ENCODE measurements around the gene KTI12.
"Not testable (repeated sequence)": the region's sequence is repeated elsewhere in the genome, so short reads cannot be mapped to it uniquely, and the experiment has no call there.

KTI12 gene, protein sequence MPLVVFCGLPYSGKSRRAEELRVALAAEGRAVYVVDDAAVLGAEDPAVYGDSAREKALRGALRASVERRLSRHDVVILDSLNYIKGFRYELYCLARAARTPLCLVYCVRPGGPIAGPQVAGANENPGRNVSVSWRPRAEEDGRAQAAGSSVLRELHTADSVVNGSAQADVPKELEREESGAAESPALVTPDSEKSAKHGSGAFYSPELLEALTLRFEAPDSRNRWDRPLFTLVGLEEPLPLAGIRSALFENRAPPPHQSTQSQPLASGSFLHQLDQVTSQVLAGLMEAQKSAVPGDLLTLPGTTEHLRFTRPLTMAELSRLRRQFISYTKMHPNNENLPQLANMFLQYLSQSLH

DNA sequence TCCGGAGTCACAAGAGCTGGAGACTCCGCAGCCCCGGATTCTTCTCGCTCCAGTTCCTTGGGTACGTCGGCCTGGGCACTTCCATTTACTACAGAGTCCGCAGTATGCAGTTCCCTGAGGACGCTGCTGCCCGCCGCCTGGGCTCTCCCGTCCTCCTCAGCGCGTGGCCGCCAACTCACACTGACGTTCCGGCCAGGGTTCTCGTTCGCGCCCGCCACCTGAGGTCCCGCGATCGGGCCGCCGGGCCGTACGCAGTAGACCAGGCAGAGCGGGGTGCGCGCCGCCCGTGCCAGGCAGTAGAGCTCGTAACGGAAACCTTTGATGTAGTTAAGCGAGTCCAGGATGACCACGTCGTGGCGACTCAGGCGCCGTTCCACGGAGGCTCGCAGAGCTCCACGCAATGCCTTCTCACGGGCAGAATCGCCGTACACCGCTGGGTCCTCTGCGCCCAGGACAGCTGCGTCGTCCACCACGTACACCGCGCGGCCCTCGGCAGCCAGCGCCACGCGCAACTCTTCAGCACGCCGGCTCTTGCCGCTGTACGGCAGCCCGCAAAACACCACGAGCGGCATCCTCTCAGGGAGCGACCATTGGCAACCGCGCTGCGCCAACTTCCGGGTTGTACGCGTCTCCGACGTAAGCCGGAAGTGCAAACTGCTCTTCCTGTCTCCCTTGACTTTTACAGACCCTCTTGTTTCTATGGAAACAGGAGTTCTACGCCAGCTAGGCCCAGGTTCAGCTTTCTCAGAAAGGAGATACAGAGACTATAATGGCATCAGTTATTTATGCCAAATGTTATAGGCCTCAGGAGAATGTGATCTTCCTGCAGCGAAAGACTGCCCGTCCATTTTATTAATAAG lies at the start of gene KTI12:
Gene KTI12, minus strand, starts transcription at position 621 of the 860 bp plus-strand sequence. Its CDS starts 49 bp downstream, at position 572.
- peak; percentile 87 for DNase-seq

DNA sequence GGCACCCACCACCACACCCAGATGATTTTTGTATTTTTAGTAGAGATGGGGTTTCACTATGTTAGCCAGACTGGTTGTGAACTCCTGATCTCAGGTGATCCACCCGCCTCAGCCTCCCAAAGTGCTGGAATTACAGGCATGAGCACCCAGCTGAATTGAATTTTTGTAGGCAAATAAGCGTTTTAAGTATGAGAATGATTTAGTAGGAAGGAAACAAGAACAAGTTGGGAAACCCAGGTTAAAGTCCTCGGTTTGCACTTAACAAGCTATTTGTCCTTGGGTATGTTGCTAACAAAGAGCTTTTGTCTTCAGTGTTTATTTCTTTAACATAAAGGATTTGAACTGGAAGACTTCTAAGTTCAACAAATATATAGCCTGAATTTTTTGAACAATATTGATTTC lies 46.4 kb upstream of the KTI12 start:
- no peak for DNase-seq

DNA sequence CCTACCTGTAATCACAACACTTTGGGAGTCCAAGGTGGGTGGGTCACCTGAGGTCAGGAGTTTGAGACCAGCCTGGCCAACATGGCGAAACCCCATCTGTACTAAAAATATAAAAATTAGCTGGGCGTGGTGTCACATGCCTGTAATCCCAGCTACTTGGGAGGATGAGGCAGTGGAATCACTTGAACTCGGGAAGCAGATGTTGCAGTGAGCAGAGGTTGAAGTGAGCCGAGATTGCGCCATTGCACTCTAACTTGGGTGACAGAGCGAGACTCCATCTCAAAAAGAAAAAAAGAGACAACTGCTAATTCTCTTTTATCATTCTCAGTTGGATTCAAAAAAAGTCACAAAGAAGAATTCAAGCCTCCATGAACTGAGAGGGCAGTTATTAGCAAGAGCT lies 43.7 kb upstream of the KTI12 start:
- not testable (repeated sequence) for DNase-seq

DNA sequence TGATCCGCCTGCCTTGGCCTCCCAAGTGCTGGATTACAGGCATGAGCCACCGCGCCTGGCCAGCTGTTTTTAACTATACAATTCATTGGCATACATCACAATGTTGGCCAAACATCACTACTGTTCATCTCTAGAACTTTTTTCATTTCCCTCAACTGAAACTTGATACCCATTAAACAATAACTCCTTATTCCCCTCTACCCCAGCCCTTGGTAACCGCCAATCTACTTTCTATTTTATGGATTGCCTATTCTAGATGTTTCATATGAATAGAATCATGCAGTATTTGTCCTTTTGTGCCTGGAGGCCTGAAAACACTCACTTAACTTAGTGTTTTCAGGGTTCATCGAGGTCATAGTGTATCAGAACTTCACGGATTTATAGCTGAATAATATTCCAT lies 38.7 kb upstream of the KTI12 start:
- no peak for DNase-seq

DNA sequence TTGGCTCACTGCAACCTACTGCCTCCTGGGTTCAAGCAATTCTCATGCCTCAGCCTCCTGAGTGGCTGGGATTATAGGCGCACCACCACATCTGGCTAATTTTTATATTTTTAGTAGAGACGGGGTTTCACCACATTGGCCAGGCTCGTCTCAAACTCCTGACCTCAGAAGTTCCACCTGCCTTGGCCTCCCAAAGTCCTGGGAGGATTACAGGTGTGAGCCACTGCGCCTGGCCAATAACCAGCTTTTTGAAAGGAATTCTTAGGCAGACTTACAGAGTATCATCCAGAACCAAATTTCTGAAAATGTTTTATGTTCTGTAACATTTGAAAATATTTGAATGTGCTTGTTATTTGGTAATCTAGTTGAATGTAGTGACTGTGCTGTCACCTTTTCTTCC lies 37.1 kb upstream of the KTI12 start:
- no peak for DNase-seq

DNA sequence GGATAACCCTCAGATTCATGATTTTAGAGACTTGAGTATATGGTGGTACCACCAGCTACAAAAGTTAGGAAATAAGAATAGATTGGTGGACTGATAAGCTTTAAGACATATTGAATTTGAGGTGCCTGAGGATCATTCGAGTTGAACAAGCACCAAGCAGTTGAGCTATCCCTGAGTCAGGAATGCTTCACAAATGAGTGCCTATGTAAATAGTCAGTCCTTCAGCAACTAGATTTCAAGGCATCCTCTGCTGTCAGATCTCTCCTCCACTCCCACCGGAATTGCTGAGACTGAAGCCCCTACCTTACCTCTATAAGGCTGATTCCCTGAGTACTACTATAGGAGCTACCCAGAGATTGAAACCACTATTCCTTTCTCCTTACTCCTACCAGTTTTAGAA lies 29.6 kb upstream of the KTI12 start:
- DNase-seq = no peak

DNA sequence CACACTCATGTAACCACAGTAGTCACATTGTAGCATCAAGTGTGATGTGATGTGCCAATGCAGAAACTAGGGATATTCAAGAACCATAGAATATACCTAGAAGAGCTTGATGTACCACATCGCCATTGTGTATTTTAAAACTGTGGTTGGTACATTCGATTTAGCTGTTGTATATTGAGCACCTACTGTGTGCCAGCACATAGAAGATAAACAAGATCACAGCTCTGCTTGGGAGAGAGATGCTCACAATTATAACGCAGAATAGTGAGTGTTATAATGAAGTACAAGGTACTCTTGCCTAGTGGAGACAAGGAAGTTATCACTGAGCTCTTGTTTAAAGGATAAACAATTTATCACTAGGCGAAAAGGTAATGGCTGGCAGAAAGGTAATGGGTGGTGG lies 27.2 kb upstream of the KTI12 start:
- DNase-seq = no peak

DNA sequence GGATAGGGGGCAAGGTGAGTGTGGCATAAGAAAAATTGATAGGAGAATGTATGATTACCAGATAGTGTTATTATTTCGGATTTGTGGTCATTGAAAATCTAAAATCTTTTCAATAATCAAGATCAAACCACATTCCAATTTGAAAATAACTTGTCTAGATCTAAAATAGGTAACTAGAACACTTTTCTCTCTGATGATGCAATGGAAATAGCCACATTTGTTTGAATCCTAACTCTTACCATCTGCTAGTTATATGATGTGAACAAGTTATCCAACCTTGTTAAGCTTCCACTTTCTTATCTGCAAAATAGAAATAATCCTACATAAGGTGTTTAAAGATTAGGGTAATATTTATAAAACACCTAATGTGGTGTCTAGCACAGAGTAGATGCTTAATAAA lies 26.3 kb upstream of the KTI12 start:
- no peak for DNase-seq

DNA sequence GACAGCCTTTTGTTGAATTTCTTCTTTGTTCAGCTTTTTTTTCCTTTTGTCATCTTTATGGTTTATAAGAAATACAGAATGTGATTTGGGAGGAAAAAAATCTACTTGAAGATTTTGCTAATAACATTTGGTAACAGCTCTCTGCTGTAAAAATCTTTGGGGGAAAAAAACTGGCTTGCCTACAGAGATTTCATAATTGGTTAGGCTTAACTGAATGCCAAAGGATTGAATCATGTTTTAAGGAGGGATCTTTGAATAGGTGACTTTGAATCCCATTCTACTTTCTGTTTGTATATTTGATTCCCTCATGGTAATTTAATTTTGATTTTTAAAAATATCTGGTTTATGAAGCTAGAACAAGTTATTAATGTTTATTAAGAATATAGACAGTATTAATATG lies 25.7 kb upstream of the KTI12 start:
- no peak for DNase-seq

DNA sequence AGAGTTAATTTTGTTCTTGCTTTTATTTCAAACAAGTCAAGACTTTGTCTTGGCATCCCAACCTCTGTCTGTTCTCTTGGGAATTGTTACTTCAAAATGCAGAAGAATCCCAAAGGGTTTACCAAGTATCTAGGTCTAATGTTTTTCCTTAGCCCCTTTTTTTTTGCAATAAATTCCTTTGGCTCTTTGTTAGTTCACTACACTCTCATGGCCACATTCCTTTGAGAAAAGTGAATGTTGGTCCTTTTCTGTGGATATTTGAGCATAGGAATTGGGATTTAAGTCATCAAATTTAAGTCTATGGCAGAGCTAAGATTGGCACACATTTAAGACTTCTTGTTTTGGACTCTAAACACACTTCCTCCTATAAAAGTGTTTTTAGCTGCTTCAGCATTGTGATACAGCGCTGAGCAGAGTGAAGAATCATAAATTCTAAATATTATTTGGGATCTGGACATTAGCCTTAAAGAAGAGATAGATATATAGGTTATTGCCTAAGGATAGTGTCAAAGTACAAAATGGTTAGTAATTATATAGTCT lies 24.3 kb upstream of the KTI12 start:
- DNase-seq = no peak

DNA sequence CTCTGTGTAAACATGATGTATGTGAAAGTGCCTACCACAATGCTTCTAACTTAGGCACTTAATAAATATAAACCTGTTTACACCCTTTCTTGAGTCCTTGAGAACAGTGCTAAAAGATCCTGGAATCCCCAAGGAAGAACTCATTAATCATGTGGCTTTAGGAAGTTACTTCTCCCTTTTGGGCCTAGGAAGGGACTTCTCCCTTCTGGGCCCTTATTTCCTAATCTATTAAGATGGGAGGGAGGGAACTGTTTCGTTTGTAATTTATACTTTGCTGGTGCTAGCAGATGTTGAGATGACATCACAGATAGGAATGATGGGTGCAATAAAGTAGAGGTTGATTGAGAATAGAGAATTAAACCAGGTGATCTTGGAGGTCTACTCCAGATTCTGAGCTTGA lies 23.6 kb upstream of the KTI12 start:
- no peak for DNase-seq

DNA sequence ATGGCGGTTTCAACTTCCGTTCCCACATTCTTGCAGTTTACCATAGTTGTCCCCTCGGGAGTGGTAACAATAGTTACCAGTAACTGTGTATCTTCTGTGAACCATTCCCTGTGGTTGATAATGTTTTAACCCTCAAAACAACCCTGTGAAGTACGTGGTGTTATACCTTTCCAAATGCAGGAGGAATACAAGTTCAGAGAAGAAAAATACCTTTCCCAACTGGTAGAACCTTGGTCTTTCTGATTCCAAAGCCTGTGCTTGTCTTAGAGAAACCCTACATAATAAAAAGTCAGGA lies 23.3 kb upstream of the KTI12 start:
- no peak for DNase-seq

DNA sequence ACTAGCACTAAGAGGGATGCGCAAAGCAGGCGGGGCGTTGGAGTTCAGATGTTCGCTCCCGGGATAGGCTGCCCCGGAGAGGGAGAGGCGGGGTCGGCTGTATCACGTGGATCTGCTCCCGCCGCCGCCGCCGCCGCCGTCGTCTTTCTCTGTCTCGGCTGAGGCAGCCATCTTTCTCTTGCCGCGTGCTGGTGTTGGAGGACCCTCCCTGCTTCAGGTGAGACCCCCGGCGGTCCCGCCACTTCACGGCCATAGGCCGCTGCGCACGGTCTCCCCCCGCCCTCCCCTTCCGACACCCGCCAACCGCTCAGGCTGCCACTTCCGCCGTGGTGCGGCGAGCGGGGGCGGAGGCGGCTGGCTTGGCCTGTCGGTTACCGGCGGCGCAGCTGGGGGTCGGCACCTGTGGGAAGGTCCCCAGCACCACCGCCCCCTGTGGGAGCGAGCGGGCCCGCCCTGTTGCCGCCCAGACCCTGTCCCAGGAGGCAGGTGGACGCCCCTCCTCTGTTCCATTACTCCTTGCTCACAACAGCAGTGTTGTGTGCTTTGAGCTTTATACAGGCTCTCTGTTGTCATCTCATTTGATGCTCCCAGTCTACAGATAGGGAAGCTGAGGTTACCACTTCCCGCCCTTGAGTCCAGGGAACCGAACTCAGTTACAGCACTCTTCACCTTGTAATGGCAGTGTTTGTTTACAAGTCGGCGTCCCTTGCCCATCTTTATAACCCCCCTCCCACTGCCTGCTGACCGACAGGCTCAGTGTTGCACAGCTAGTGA lies 22.7 kb upstream of the KTI12 start, which contains the start of gene BTF3L4:
Gene BTF3L4, plus strand, starts transcription at position 133 of the 774 bp plus-strand sequence. CDS start 3,553 bp downstream, outside the sequence.
- DNase-seq = peak; percentile 95

DNA sequence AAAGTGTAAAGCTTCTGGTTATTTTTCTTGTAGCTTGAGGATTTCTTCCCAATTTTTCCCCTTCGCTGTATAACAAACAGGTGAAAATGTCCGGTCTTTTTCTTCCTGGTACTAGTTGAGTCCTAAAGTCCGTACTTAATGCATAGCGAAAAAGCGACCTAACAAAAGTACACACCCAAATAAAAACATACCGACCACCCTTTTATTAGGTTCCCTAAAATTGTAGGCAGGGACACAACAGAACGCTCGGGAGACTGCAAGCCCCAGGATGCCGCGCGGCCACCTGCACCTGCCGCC lies 22.2 kb upstream of the KTI12 start:
- DNase-seq = no peak

DNA sequence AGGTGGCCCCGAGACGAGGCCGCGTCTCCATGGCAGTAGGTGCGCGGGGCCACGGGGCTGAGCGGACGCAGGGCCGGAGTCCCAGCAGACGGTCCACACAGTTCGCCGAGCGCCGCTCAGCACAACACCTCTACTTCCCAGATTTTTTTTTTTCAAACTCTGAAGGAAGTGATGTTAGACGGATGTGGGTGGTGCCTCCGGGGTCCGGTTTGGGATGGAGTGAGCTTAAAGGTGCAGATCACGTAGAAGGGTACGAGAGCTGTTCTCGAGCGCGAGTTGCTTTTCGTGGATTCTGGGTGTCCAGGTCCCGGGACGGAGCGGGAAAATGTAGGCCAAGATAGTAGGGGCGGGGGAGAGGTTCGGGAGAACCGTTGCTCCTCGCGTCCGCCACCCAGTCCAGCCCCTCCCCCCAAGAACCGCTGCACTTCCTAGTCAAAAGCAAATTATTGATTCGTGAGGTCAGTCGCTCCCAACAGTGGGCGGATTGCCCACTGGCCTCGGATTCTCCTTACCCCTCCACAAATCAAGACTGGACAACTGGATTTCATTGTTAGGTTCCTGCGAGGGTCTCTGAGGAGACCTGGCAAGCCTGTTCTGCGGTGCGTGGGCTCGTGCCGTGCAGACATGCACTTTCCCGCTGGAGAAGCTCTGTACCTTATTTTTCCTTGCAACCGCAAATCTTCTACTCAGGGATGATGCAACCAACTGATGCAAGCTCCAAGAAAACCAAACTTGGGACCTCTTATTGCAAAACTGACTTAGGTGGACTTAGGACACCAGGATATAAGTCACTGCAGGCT lies 21.7 kb upstream of the KTI12 start, which contains the start of gene TXNDC12:
Gene TXNDC12, minus strand, starts transcription at position 126 of the 800 bp plus-strand sequence. Its CDS starts 95 bp downstream, at position 31.
- DNase-seq = peak; percentile 58

DNA sequence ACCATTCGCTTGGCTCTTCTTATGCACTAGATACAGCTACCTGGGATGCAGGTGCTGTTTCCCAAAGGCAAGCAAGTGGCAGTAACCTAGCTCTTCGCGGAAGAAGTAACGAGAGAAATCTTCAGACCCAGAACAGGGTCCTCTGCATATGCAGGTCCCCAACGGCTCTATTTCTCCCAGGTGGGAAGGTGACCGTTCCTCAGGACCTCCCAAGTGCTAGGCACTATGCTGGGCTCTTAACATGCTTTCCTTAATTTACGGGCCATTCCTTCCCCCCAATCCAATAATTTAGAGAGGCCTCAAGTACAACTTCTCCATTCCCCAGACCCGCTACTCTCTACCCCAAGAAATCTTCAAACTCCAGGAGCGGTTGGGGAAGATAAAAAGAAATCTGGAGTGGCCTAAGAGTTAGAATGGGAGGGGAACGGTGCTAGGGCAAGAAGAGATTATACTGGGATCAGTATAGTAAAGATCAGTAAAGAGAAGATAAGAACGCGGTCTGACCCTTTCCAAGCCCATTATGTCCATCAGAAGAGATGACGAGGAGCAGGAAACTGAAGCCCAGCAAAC lies 21.0 kb upstream of the KTI12 start:
- no peak for DNase-seq

DNA sequence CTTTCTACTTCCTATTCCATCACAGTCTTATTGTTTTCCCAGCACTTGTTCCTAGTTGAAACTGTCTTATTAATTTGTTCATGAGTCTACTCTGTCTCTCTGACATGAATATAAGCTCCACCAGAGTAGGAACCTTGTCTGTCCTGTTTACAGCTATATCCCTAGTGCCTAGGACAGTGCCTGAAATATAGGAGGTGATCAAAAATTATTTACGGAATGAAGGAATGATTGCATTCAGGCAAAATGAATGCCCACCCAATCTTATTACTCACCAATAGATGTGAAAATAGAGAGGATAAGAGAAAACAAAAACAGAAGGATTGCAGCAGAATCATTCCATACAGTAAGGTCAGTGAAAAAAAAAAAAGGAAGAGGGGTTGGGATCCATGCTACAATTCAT lies 20.3 kb upstream of the KTI12 start:
- DNase-seq = no peak

DNA sequence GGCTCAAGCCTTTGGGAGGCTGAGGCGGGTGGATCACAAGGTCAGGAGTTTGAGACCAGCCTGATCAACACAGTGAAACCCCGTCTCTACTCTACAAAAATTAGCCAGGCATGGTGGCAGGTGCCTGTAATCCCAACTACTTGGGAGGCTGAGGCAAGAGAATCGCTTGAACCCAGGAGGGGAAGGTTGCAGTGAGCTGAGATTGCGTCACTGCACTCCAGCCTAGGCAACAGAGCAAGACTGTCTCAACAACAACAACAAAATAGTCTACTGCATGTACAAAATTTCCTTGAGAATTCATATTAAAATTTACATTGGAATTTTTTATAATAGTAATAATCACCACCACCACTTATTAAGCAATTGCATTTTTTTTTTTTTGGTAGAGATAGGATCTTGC lies 15.7 kb upstream of the KTI12 start:
- DNase-seq = not testable (repeated sequence)

DNA sequence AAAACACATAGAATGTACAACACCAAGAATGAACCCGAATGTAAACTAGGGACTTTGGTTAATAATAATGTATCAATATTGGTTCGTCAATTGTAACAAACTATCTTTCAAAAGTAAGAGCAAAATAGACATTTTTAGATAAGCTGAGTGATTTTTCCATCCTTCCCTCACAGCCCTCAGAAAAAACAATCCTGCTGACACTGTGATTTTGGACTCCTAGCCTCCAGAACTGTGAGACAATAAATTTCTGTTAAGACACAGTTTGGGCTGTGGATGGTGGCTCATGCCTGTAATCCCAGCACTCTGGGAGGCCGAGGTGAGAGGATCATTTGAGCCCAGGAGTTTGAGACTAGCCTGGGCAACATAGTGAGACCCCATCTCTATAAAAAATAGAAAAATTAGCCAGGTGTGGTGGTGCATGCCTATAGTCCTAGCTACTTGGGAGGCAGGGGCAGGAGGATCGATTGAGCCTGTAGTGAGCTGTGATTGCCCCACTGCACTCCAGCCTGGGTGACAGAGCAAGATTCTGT lies 12.1 kb upstream of the KTI12 start:
- not testable (repeated sequence) for DNase-seq

DNA sequence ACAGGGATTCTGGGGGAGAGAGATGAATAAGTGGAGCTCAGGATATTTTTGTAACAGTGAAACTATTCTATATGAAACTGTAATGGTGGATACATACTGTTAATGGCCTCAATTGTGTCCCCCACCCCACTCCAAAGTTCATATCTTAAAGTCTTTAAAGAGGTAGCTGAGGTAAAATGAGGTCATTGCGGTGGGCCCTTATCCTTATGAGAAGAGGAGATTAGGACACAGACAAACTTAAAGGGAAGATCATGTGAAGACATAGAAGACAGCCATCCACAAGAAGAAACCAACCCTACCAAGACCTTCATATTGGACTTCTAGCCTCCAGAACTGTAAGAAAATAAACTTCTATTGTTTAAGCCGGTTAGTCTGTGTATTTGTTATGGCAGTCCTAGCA lies 11.6 kb upstream of the KTI12 start:
- no peak for DNase-seq

DNA sequence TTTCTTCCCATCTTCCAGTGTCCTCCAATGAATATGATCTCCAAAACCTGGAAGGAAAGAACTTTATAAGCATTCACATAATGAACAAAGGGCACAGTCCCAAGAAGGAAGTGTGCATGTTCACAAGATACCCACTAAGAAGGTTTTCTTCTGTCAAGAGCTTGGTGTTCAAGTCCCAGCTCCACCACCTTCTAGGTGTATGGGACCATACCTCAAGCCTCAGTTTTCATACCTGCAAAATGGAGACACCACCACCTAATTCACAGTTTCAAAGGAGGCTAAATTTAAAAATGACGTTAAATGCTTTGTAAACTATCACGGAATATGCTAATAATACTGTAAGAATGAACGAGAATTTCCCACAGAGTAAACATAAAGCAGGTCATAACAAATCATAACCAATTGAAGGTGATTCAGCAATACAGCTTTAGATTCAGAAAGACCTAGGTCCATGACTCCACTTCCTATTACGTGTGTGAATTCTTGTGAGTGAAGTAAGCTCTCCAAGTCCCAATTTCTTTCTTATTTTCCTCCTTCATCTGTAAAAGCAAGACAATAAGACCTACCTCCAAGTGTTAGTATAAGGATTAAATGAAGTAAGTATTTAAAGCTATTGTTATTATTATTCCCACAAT lies 8.1 kb upstream of the KTI12 start:
- DNase-seq = no peak

Data from activated naive CD4-positive, alpha-beta T cell treated with anti-CD3 and anti-CD28 coated beads, Interleukin-2, amount 50 U/mL, for 16 hours (primary cell).